8988T (cell line): Measurements from ENCODE around the gene LDB2.

Source experiments
- DNase-seq: peaks from one replicate; pipeline ENCODE4 v3.0.0; 2011

The LDB2 gene

GRCh38 chr4:16884673-16885460 lies 13.6 kb downstream of the LDB2 start:
- no peak for DNase-seq

- DNase-seq: no peak
These were observed 14.6 kb downstream of the LDB2 start for GRCh38 chr4:16883806-16884205.

GRCh38 chr4:16881151-16881884 lies 17.1 kb downstream of the LDB2 start:
- no peak for DNase-seq

GRCh38 chr4:16875487-16875886 lies 23.0 kb downstream of the LDB2 start:
- no peak for DNase-seq

GRCh38 chr4:16869594-16870245 lies 28.7 kb downstream of the LDB2 start:
- no peak for DNase-seq

- no peak for DNase-seq
These were observed 29.8 kb downstream of the LDB2 start for GRCh38 chr4:16868674-16869073.

GRCh38 chr4:16867827-16868226 lies 30.6 kb downstream of the LDB2 start:
- no peak for DNase-seq

- no peak for DNase-seq
These were observed 31.5 kb downstream of the LDB2 start for GRCh38 chr4:16866974-16867373.

- DNase-seq: no peak
These were observed 32.6 kb downstream of the LDB2 start for GRCh38 chr4:16865897-16866283.

GRCh38 chr4:16865209-16865896 lies 33.1 kb downstream of the LDB2 start:
- no peak for DNase-seq

GRCh38 chr4:16864199-16864598 lies 34.2 kb downstream of the LDB2 start:
- no peak for DNase-seq

GRCh38 chr4:16862697-16863096 lies 35.7 kb downstream of the LDB2 start:
- no peak for DNase-seq

- DNase-seq: no peak
These were observed 37.9 kb downstream of the LDB2 start for GRCh38 chr4:16860516-16860915.

- DNase-seq: no peak
These were observed 39.4 kb downstream of the LDB2 start for GRCh38 chr4:16859031-16859430.

- DNase-seq: no peak
These were observed 40.1 kb downstream of the LDB2 start for GRCh38 chr4:16858275-16858752.

- no peak for DNase-seq
These were observed 41.0 kb downstream of the LDB2 start for GRCh38 chr4:16857425-16857824.

- no peak for DNase-seq
These were observed 44.8 kb downstream of the LDB2 start for GRCh38 chr4:16853640-16854039.

GRCh38 chr4:16852644-16853043 lies 45.8 kb downstream of the LDB2 start:
- no peak for DNase-seq

GRCh38 chr4:16852228-16852627 lies 46.2 kb downstream of the LDB2 start:
- no peak for DNase-seq

GRCh38 chr4:16846540-16847117 lies 51.8 kb downstream of the LDB2 start:
- no peak for DNase-seq

- DNase-seq: no peak
These were observed 53.4 kb downstream of the LDB2 start for GRCh38 chr4:16844816-16845586.
